NCI-H345 (cell line): Measurements from ENCODE around the gene AQP5.

ENCODE experiments used
- DNase-seq: peaks from one replicate; lab custom pipeline; 2025; lab: John Stamatoyannopoulos, UW

The AQP5 gene

GRCh38 chr12:49964849-49965624, 3.4 kb downstream of the AQP5 start:
- no peak for DNase-seq

GRCh38 chr12:49965836-49966235, 4.2 kb downstream of the AQP5 start:
- no peak for DNase-seq

GRCh38 chr12:49966511-49967041, 4.9 kb downstream of the AQP5 start:
- no peak for DNase-seq

- DNase-seq = peak; percentile 64
Observed at GRCh38 chr12:49967042-49967776, 5.5 kb downstream of the AQP5 start.

GRCh38 chr12:49967777-49968250, 6.1 kb downstream of the AQP5 start:
- no peak for DNase-seq

- no peak for DNase-seq
Observed at GRCh38 chr12:49968471-49968870, 6.8 kb downstream of the AQP5 start.

- no peak for DNase-seq
Observed at GRCh38 chr12:49969027-49969426, 7.4 kb downstream of the AQP5 start.

GRCh38 chr12:49969651-49970429, 8.2 kb downstream of the AQP5 start:
- DNase-seq = no peak

- no peak for DNase-seq
Observed at GRCh38 chr12:49970658-49971057, 9.0 kb downstream of the AQP5 start.

- DNase-seq = no peak
Observed at GRCh38 chr12:49971141-49971540, 9.5 kb downstream of the AQP5 start.

GRCh38 chr12:49972129-49972528, 10.5 kb downstream of the AQP5 start:
- DNase-seq = no peak

- no peak for DNase-seq
Observed at GRCh38 chr12:49972641-49973360, 11.1 kb downstream of the AQP5 start, which contains the start of gene AQP6. TSS of gene AQP6 (plus strand) at chr12:49972947. CDS start at chr12:49973174, 227 bp downstream.

- no peak for DNase-seq
Observed at GRCh38 chr12:49973361-49973830, 11.7 kb downstream of the AQP5 start.

GRCh38 chr12:49974231-49974675, 12.6 kb downstream of the AQP5 start:
- DNase-seq = no peak

- no peak for DNase-seq
Observed at GRCh38 chr12:49974677-49975317, 13.1 kb downstream of the AQP5 start.

GRCh38 chr12:49975318-49975761, 13.7 kb downstream of the AQP5 start:
- DNase-seq = no peak

- no peak for DNase-seq
Observed at GRCh38 chr12:49976557-49976956, 14.9 kb downstream of the AQP5 start.

GRCh38 chr12:49978125-49978524, 16.5 kb downstream of the AQP5 start:
- no peak for DNase-seq

- DNase-seq = no peak
Observed at GRCh38 chr12:49979016-49979586, 17.4 kb downstream of the AQP5 start.

GRCh38 chr12:49979791-49980190, 18.1 kb downstream of the AQP5 start:
- DNase-seq = no peak
